SIG-M5 treated with dmso at 0.1 percent for 504 hours (cell line): Measurements from ENCODE around the gene FIBP.
"Not testable (repeated sequence)": the region's sequence is repeated elsewhere in the genome, so short reads cannot be mapped to it uniquely, and the experiment has no call there.

Source experiments
- DNase-seq: peaks from one replicate; lab custom pipeline; 2025; ENCODE audit not compliant: unreplicated experiment; lab: John Stamatoyannopoulos, UW

The FIBP gene

GRCh38 chr11:65849366-65849765 is 38.9 kb downstream of the FIBP start:
- no peak for DNase-seq

GRCh38 chr11:65848693-65849092 is 39.6 kb downstream of the FIBP start:
- DNase-seq: not testable (repeated sequence)

GRCh38 chr11:65847746-65848145 is 40.5 kb downstream of the FIBP start:
- no peak for DNase-seq

GRCh38 chr11:65844231-65844872 is 43.9 kb downstream of the FIBP start:
- DNase-seq: no peak

- DNase-seq: no peak
These were observed 44.5 kb downstream of the FIBP start for GRCh38 chr11:65843811-65844210.

GRCh38 chr11:65842144-65842543 is 46.1 kb downstream of the FIBP start:
- DNase-seq: no peak

- no peak for DNase-seq
These were observed 54.1 kb downstream of the FIBP start for GRCh38 chr11:65834202-65834601.
